NB4 (cell line): ENCODE measurements around the gene ZCCHC7.
"Not testable (repeated sequence)": the region's sequence is repeated elsewhere in the genome, so short reads cannot be mapped to it uniquely, and the experiment has no call there.

Experiments used
- DNase-seq: peaks from one replicate; pipeline ENCODE4 v3.0.0; 2010; ENCODE audit warnings: low read depth
- H3K4me3 ChIP-seq: one replicate; pipeline ENCODE4 v1.5.1; 2011; ENCODE audit warnings: mild to moderate bottlenecking, low read depth, low read length, moderate library complexity
- CTCF ChIP-seq: IDR thresholded peaks from one replicate; pipeline ENCODE4 v1.5.1; 2012; ENCODE audit warnings: low read depth, low read length
- MAX ChIP-seq: IDR thresholded peaks from 2 replicates; pipeline ENCODE4 v1.6.1; 2011; ENCODE audit warnings: low read depth, low read length
- MYC ChIP-seq: IDR thresholded peaks from 2 replicates; pipeline ENCODE4 v1.6.1; 2011; ENCODE audit warnings: low read depth, low read length
- POLR2A ChIP-seq: IDR thresholded peaks from 2 replicates; pipeline ENCODE4 v1.6.1; 2011; ENCODE audit warnings: mild to moderate bottlenecking; ENCODE audit not compliant: insufficient read length; ENCODE audit errors: extremely low read depth

Gene ZCCHC7

GRCh38 chr9:37184905-37185867 is 64.8 kb downstream of the ZCCHC7 start:
- no peak for TF ChIP-seq POLR2A
- TF ChIP-seq MAX: no peak
- no peak for TF ChIP-seq CTCF
- no peak for TF ChIP-seq MYC
- H3K4me3 ChIP-seq: no peak overlapping the region
- DNase-seq: no peak

GRCh38 chr9:37187292-37187691 is 66.9 kb downstream of the ZCCHC7 start:
- no peak for TF ChIP-seq MYC
- peak; percentile 36 for DNase-seq
- no peak overlapping the region for H3K4me3 ChIP-seq

GRCh38 chr9:37187713-37188439 is 67.5 kb downstream of the ZCCHC7 start:
- H3K4me3 ChIP-seq: no peak overlapping the region
- peak; percentile 40 for DNase-seq
- TF ChIP-seq MYC (no peak), MAX (no peak), POLR2A (no peak), CTCF (no peak)

GRCh38 chr9:37190739-37191138 is 70.4 kb downstream of the ZCCHC7 start:
- H3K4me3 ChIP-seq, DNase-seq: not testable (repeated sequence)

- H3K4me3 ChIP-seq: no peak overlapping the region
- no peak for TF ChIP-seq CTCF
- no peak for TF ChIP-seq MYC
- TF ChIP-seq MAX: no peak
- no peak for TF ChIP-seq POLR2A
- DNase-seq: no peak
These were observed 71.2 kb downstream of the ZCCHC7 start for GRCh38 chr9:37191403-37192089.

GRCh38 chr9:37192803-37193202 is 72.4 kb downstream of the ZCCHC7 start:
- DNase-seq: no peak
- TF ChIP-seq POLR2A (no peak), CTCF (no peak), MAX (no peak), MYC (no peak)
- no peak overlapping the region for H3K4me3 ChIP-seq
